ENCODE measurements around the gene CYP2W1. TPM values are rescaled to one million over a fixed set of nuclear protein-coding genes. Genes with fewer than 3 reads are reported as not detected.

Gene CYP2W1
- total RNA-seq, 1 donor from 2014 or later, result not detected

- no peak for DNase-seq (ENCODE audit: low read depth)
These were observed 16.5 kb upstream of the CYP2W1 start for GRCh38 chr7:966291-967069.

GRCh38 chr7:967361-968082, 15.5 kb upstream of the CYP2W1 start:
- DNase-seq (ENCODE audit: low read depth), result no peak

- no peak for DNase-seq (ENCODE audit: low read depth)
These were observed 14.5 kb upstream of the CYP2W1 start for GRCh38 chr7:968205-969105.

- DNase-seq (ENCODE audit: low read depth), result no peak
These were observed 13.6 kb upstream of the CYP2W1 start for GRCh38 chr7:969403-969802.

GRCh38 chr7:970744-971143, 12.2 kb upstream of the CYP2W1 start:
- DNase-seq (ENCODE audit: low read depth), result no peak

- no peak for DNase-seq (ENCODE audit: low read depth)
These were observed 10.9 kb upstream of the CYP2W1 start for GRCh38 chr7:972110-972509.

GRCh38 chr7:972676-973309, 10.2 kb upstream of the CYP2W1 start:
- no peak for DNase-seq (ENCODE audit: low read depth)

- DNase-seq (ENCODE audit: low read depth), result no peak
These were observed 9.7 kb upstream of the CYP2W1 start for GRCh38 chr7:973312-973711.

- DNase-seq (ENCODE audit: low read depth), result no peak
These were observed 8.8 kb upstream of the CYP2W1 start for GRCh38 chr7:974172-974571.

- DNase-seq (ENCODE audit: low read depth), result peak; percentile 91
These were observed 7.9 kb upstream of the CYP2W1 start, which contains the start of gene COX19 for GRCh38 chr7:974820-975681. Gene COX19, minus strand, starts transcription at chr7:975549. Its CDS starts 40 bp downstream, at chr7:975509.

GRCh38 chr7:975702-976473, 7.1 kb upstream of the CYP2W1 start:
- DNase-seq (ENCODE audit: low read depth), result no peak

- no peak for DNase-seq (ENCODE audit: low read depth)
These were observed 6.1 kb upstream of the CYP2W1 start for GRCh38 chr7:976901-977325.

GRCh38 chr7:977326-978048, 5.5 kb upstream of the CYP2W1 start:
- DNase-seq (ENCODE audit: low read depth), result no peak

GRCh38 chr7:978049-978346, 5.0 kb upstream of the CYP2W1 start:
- DNase-seq (ENCODE audit: low read depth), result no peak

GRCh38 chr7:978416-979091, 4.4 kb upstream of the CYP2W1 start:
- no peak for DNase-seq (ENCODE audit: low read depth)

- DNase-seq (ENCODE audit: low read depth), result no peak
These were observed 3.8 kb upstream of the CYP2W1 start for GRCh38 chr7:979151-979550.

- peak; percentile 71 for DNase-seq (ENCODE audit: low read depth)
These were observed 3.0 kb upstream of the CYP2W1 start for GRCh38 chr7:979886-980571.

Data from myocyte (in vitro differentiated cells).